LNCaP clone FGC (cell line): Measurements from ENCODE around the gene FAM20B.

ENCODE experiments used
- DNase-seq: peaks from one replicate; pipeline ENCODE4 v3.0.0-alpha.2; 2011; ENCODE audit warnings: low read depth
- H3K4me3 ChIP-seq: 2 replicates; pipeline ENCODE4 v1.5.1; 2011; ENCODE audit warnings: mild to moderate bottlenecking, low read depth, low read length, control low read depth
- TF ChIP-seq, protein P1 (sequence below): IDR thresholded peaks from 2 replicates; pipeline ENCODE4 v1.5.1; 2012; ENCODE audit warnings: mild to moderate bottlenecking; ENCODE audit not compliant: control insufficient read depth, insufficient read depth; ENCODE audit errors: extremely low read depth

The FAM20B gene

DNA sequence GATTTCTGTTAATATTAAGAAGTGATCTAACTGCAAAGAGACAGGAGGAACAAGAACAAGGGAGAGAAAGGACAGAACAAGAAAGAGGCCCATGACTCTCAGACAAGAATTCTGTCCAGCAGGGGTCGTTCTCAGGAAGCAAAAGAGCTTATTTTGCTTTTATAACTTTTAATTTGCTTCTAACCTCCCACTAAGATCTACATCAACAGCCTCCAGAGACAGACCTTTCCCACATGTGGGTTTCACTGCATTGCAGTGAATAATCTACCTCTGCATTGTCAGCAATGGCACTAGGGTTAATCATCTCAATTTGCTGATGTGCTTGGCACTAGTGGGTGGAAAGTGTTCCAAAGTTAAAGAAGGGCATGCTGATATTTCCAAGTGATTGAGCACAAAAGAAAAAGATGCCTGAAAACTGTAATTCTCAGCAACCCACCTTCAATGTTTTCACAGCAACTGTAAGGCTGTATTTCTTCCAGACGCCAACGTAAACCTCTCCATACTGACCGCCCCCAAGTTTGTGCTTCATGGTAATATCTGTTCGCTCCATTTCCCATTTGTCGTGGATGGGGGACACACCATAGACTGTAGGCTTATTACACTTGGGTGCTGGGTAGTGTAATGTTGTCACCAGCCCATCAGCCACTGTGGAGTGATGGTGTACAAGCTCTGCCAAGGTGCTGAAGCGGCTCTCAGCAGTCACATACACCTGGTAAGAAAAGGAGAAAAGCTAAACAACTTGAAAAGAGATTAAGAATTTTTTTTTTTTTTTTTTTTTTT is 95.7 kb downstream of the FAM20B start:
- no peak overlapping the region for H3K4me3 ChIP-seq
- TF ChIP-seq, protein P1, sequence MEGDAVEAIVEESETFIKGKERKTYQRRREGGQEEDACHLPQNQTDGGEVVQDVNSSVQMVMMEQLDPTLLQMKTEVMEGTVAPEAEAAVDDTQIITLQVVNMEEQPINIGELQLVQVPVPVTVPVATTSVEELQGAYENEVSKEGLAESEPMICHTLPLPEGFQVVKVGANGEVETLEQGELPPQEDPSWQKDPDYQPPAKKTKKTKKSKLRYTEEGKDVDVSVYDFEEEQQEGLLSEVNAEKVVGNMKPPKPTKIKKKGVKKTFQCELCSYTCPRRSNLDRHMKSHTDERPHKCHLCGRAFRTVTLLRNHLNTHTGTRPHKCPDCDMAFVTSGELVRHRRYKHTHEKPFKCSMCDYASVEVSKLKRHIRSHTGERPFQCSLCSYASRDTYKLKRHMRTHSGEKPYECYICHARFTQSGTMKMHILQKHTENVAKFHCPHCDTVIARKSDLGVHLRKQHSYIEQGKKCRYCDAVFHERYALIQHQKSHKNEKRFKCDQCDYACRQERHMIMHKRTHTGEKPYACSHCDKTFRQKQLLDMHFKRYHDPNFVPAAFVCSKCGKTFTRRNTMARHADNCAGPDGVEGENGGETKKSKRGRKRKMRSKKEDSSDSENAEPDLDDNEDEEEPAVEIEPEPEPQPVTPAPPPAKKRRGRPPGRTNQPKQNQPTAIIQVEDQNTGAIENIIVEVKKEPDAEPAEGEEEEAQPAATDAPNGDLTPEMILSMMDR: peak; percentile 52
- DNase-seq: no peak

DNA sequence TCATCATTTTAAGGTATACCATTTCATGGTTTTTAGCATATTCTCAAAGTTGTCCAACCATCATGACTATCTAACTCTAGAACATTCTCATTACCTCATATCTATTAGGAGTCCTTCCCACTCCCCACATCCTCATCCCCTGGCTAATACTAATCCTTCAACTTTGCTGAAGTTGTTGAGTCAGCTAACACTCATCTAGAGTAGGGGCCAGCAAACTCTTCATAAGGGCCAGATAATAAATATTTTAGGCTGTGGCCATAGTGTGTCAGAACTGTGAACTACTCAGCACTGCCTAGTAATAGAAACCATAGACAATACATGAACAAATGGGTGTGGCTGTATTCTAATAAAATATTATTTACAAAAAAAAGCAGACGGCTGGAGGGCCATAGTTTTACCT is 99.2 kb downstream of the FAM20B start:
- TF ChIP-seq, protein P1: no peak
- no peak for DNase-seq

More for the DNA sequence above, 99.2 kb downstream of the FAM20B start:
- H3K4me3 ChIP-seq: no peak overlapping the region
